GM19035 (cell line): ENCODE data around the gene CFAP58.

Experiments
- ATAC-seq: cut with Tn5 transposase; IDR thresholded peaks from one replicate; pipeline ENCODE4 v1.9.1; 2021; ENCODE audit not compliant: unreplicated experiment

CFAP58 gene

DNA sequence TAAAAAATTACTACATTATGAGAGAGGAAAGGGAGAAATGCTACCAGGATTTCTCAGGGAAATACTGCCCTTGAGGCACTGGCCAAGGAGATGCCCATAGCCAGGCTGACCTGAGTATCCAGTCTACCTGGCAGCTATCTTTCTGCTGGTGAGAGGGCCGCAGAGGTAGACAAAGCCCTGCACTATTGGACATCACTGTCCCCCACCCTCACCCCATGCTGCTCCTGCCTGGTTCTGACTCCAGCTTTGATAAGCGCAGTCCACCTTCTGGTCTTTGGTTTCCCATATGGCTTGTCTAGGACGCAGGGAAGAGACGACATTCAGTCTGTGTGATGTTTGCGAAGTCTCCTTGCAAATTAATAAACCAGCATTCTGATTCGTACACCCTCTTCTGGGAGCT lies 19.1 kb upstream of the CFAP58 start:
- no peak for ATAC-seq

DNA sequence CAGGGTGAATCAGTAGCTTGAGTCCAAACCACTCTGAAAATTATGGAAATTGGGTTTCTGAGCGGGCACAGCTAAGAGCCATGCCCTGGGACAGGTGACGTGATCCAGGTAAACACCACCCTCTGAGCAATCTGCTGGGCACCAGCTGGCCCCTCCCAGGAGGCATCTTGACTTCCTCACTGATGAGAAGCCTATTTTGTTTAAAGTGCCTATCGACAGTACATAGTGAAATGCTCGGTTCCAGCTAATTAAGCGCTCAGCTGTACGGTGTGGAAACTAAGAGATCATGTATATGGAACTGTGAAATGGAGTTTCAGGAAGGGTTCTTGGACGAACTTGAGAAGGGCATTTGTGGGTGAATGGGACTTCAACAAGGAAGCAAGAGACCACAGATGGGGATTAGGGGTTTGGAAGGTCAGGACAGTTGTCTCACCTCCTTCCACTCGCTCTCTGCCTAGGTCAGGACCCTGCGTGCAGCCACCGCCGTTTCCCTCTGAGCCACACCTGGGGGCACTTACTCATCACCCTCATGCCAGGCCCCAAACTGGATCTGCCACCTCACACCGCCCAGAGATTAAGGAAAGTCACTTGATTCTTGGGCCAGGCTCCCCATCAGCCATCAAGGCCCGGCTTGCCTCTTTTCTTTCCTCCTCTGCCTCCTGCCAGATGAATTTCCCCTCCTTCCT lies 18.5 kb upstream of the CFAP58 start:
- no peak for ATAC-seq

DNA sequence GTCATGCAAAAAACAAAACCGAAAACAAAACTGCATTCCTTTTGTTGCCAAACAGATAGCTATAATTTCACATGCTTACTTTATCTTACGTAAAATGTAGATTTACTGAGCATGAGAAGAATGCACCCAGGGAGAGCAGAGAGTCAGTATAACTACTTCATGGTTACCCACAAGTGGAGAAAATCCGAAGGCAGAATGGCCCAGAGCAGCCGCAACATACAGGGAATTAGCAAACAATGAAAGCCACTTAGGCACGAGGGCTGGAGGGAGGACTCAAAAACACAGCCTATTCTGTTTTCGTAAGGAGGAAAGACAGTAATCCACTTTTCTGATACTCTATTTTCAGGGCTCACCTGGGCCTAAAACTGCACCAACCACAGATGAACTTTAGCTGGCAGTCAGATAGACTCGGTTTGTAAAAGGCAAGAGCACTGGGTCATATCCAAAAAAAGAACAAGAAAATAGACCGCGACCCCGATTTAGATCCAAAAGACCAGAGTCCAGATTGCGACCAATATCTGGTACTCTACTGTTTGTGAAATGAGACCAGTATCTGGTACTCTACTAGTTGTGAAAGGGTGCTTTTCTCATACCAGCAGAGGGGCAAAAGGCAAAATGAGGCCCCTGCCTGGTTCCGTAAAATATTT lies 16.7 kb upstream of the CFAP58 start:
- peak; percentile 23 for ATAC-seq

DNA sequence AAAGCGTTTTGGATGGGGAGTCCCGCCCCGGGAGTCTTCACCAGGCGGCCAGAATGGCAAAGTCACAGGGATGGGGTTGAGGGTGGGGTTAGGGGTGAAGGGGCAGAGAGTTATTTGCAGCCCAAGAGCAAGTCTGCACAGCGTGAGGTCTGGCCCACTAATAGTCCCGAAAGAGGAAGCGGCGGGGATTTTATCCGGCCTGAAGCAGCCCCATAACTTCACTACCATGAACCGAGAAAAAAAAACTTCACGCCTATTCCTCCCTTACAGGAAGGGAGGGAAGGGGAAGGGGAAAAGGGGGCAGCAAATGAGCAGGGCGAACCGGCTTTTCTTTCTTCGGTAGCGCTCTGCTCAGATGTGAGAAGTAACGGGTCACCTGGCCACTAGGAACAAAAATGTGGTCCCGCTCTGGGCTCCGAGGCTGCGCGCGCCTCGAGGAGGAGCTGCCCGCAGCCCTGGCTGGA lies 16.1 kb upstream of the CFAP58 start:
- ATAC-seq = peak; percentile 45

DNA sequence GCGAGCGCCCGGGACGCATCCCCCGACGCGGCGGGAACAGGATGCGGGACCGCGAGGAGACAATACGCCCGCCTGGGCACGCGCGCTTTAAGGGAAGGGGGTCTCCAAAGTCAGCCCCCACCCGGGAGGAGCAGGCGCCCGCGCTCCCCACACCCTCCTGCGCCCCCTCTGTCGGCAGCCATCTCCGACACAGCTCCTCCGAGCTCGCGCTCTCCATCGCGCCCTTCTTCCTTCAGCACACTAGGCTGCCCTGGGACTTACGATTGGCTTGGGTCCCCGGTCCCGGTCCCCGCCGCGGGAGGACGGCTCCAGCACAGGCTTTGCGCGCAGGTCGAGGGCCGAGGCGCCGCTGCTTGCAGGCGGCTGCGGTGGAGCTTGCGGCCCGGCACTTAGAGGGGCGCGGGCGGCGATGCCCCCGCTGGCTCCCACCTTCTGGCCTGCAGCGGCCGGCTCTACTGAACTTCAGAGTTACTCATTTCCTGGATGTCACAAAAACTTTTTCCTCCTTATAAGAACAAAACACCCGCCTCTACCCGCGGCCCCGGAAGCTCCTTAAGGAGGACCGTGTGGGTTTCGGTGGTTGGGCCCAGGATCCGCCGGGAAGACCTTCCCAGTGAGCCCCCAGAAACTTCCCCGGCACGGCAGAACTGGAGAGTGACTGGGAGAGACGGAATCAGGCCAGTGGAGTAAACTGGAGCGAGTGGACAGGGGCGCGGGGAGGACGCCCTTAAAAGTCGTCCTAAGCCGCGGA lies 15.5 kb upstream of the CFAP58 start, which contains the start of gene ITPRIP:
ITPRIP (minus strand) TSS at position 481 of the 751 bp plus-strand sequence. CDS start 22,414 bp downstream, outside the sequence.
- ATAC-seq = peak; percentile 70

DNA sequence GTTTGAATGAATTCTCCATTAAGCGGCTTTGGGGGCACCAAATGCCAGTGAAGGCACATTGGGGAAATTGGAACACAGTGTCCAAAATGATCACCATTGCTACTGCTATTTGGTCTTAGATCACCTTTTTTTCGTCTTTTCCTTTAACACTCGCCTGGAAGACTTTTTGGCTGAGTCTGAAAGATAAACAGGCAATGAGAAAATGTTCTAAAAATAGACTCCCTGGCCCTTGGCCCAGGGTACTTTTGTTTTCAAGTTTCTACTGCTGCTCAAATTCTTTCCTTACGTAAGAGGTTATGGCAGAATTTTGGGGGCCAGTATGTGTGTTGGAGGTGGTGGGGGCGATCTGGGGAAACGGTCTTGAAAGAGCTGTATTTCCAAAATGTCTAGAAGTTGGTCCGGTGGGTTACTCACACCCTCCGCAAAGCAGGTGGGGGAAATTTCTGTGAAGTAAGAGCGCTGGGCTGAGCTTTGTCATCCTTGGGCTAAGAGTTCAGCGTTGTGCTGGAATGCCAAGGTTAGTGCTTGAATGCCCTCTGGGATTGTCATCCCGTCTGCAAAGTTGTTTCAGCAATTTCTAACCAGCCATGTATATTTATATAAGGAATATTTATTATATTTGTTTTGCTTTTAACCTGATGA lies 14.0 kb upstream of the CFAP58 start:
- no peak for ATAC-seq

DNA sequence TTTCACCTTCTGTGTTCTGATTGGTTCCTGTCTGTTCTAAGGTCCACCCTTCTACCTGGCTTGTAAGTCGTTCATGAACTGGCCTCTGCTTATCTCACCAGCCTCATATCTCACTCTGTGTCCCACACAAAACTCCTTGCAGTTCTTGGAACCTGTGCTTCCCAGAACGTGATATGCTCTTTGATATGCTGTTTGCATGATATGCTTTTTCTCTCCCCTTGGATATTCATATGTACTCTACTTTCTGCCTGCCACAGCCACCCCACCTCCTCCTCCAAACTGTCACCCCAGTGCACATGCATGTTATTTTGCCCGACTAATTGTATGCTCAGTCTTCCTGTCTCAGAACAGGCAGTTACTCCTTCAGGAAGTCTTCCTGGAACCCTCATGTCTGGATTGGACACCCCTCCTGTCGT lies 13.5 kb upstream of the CFAP58 start:
- no peak for ATAC-seq

DNA sequence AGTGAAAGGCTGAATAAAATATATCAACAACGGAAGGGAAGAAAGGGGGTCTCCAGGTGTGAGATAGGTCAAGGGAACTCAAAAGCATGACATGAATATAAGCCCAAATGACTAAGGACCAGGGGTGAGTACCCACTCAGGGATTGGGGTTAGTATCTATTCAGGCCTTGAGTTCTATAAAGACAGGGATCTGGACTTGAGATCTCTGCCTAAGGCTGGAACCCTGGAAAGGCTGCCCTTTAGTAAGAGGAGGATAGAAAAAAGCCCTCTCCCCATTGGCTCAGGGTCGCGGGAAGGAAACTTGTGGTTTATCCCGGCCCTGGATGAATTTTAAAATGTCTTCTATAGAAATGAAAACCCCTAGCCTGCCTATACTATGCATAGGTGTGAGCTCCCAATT lies 13.0 kb upstream of the CFAP58 start:
- no peak for ATAC-seq

DNA sequence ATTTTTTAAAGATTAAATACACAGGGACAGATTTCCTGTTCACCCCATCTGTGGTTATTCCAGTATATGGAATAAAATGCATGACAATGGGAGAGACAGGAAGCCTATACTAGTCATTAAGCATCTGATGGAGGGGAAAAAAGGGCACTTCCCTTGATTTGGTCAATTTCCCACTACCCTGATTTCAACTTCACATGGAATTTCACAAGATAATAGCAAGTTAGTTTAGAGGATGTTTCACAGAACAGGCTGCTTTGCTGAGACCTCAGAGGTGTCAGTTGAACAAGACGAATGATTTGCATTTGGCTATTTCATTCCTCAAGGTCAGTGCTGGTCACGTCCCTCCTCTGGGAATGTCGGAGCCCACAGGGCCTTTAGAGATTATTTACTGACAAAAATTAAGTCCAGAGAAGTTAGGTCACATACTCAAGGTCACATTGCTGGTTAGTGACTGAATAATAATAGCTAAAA lies 10.7 kb upstream of the CFAP58 start:
- no peak for ATAC-seq

DNA sequence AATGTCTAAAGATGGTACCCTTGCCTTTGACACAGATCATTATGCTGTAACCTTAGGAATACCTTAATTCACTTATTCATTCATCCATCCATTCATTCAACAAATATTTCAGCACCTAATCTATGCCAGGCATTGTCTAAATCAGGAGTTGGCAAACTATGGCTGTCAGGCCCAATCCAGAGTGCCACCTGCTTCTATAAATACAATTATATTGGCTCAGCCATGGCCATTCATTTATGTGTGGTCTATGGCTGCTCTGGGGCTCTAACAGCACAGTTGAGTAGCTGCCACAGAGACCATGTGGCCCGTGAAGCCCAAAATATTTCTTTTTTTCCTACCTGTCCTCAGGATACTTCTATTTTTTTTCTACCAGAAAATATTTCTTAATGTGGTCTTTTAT lies 9.4 kb upstream of the CFAP58 start:
- no peak for ATAC-seq

DNA sequence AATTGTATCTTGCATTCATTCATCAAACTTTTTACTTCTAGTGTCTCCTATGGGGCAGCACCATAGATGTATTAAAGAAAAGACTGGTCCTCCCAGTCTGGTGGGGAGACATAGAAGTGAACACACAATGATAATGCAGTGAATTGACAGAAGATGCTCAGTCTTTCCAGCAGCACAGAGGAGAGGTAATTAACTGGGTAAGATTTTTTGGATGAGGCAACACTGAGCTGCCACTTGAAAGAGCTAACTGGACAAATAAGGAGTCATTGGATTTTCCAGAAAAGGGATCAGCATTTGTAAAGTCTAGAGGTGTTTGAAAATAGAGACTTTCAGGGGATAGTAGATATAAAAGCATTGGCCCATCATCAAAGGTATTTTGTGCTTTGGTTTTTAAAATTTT lies 8.1 kb upstream of the CFAP58 start:
- no peak for ATAC-seq

DNA sequence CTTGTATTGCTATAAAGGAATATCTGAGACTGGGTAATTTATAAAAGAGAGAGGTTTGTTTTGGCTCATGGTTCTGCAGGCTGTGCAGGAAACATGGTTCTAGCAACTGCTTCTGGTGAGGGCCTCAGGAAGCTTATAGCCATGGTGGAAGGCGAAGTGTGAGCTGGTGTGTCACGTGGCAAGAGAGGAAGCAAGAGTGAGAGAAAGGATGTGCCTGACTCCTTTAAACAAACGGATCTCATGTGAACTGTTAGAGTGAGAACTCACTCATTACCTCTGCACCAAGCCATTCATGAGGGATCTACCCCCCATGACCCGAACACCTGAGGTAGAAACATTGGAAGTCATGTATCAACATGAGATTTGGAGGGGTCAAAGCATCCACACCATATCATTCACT lies 7.7 kb upstream of the CFAP58 start:
- ATAC-seq = no peak

DNA sequence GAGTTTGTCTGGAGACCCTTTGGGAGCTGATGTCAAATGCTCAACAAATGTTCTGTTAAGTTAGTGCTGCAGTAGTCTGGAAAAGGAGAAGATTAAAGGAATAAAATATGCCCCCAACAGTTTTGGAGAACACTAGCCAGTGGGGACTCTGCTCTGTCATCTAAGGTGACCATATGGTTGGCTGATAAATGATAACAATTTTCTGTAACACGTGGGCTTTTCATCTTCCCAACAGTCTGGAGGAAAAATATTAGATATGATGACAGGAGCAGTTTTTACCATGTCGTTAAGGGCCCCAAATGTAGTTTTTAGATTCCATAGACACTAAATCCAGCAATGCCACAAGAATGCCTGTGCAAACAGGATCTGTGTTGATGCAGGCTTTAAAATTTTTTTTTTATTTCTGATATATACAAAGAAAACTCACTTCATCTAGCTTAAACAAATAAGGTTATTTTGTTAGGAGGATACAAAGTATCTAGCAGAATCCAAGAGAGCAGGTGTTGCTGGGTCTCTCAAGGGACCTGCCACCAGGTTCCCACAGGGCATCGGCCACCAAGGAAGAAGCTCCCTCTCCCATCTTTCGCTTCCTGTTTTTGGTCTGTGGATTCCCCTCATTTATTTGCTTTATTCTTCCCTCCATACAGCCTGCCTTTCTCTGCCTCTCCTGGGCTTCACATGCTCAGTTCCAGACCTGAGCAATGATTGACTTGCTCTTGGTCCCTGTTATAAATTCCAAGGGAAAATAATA lies 6.2 kb upstream of the CFAP58 start:
- no peak for ATAC-seq

DNA sequence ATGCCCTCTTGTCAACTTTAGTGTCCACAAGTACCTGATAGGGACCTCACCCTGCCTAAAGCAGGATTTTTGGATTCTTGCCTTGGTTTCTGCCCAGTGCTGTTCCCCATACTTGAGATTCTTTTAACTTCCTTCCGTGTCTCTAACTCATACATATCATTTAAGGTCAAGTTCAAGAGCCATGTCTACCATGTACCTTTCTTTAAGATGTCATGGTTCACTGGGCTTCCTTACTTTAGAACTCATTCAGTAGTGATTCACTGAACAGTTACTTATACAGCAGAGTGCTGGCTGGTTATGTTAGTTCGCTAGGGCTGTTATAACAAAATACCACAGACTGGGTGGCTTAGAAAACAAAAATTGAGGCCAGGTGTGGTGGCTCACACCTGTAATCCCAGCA lies 5.0 kb upstream of the CFAP58 start:
- ATAC-seq = no peak

DNA sequence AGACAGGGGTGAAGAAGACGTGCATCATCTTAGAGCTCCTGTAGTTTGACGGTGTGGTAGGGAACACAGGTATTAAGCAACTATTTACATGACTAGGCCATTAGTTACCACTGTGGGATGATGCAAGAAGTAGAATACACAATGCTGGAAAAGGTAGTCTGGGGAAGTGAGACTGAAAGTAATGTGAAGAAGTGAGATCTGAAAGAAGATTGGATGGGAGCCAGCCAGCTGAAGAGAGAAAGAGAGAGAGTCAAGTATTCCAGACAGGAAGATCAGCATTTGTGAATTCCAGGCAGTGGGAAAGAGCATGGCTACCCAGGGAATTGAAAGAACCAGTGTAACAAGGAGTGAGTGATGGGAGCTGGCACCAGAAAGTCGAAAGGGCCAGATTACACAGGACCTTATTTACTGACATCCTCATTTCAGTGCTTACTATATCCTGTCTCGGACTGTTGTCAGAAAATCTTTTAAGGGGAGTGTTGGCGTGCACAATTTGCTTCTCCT lies 4.0 kb upstream of the CFAP58 start:
- peak; percentile 41 for ATAC-seq

DNA sequence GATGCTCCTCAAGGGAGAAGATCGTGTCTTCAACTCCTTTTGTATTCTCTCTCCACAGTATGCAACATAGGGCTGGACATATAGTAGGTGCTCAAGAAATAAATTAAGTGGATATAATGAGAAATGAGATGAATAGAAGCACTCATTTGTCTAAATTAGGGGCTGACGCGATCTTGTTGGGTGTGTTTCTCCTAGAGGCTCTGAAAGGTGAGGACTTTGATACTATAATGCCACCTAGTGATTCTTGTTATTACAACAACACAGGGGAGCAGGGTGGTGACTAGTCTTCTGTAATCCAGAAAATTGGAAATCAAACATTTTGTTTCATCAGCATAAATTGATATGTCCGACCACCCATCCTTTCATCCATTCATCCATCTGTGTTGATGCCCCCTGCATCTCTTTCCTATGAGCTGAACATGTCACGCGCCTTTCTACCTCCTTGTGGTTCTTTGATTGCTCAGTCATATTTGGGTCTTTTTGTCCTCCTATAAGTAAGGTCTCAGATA lies 3.5 kb upstream of the CFAP58 start:
- peak; percentile 55 for ATAC-seq

DNA sequence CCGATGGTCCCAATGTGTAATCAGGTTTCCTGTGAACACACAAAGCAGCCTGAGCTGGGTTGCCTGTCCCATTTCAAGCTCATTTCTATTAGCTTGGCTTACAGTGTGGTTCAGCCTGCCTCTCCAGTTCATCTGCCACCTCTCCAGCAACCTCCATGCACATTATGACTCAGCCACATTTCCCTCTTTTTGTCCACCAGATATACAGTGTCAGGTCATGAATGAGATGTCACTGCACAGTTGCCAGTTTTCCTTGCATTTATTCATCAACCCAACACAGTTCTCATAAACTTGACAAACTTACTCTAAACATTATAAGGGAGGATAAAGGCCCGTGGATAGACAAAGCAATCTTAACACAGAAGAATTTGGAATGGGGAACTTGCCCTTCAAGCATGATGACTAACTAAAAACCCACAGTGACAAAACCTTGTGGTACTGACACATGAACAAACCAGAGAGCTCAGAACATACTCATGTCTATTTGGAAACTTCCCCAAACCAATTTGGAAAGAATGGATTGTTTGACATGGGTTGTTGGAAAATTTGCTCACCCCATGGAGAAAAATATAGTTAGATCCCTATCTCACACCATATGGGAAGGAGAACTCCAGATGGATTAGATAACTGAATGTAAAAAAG lies 2.5 kb upstream of the CFAP58 start:
- ATAC-seq = no peak

DNA sequence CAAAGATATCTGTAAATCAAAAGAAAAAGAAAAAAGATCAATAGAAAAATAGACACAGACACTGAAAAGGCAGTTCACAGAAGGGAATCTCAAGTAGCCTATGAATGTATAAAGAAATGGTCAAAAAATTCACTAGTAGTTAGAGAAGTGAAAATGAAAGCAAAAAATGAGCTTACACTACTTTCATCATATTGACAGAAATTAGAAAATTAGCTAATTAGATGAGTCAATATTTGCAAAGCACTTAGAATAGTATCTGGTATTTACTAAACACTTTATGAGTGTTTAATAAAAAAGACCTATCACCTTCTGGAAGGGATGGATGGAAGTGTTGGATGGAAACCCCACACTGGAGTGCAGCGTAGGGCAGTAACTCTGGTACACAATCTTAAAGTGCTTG lies 1.7 kb upstream of the CFAP58 start:
- no peak for ATAC-seq

DNA sequence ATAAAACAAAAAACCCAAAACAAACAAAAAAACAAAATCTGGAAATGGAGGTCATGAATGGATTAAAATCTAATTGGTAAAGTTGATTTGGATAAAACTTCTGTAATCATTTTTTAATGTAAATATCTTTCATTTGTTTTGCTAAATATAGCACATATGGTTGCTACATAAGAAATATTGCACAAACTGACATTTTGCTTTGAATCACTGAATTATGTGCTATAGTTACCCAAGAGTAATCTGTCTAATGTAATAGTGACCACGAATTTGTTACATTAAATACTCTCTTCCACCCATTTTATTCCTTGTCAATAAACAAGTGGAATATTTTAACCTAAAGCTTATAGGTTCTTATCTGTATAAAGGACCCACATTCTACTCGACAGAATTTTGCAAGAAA lies 6.2 kb downstream of the CFAP58 start:
- ATAC-seq = no peak

DNA sequence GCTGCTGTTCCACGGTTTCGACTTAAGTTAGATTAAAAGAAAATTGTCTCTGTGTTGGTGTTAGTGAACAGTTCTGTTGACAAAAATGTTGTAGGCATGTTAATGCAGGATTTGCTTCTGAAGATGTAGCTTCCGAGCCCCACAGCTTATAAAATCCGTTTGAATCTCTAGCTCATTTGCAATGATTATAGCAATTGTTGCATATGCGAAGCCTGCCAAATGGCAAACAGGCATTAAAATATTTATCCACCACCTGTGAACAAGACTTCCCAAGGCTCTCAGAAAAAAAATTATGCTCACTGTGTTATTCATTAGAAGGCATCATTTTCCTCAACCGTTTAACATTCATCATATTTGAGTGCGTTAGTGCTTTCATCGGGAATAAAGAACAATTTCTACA lies 14.3 kb downstream of the CFAP58 start:
- ATAC-seq = no peak
